NCI-H1694 treated with DMSO at 0.1 percent for 48 hours (cell line): ENCODE measurements around the gene MGMT.
A peak's percentile ranks its signal among the peaks of the same experiment; 100 is the strongest.

Source experiments
- DNase-seq: peaks from one replicate; lab custom pipeline; 2025; lab: John Stamatoyannopoulos, UW

MGMT gene

DNA sequence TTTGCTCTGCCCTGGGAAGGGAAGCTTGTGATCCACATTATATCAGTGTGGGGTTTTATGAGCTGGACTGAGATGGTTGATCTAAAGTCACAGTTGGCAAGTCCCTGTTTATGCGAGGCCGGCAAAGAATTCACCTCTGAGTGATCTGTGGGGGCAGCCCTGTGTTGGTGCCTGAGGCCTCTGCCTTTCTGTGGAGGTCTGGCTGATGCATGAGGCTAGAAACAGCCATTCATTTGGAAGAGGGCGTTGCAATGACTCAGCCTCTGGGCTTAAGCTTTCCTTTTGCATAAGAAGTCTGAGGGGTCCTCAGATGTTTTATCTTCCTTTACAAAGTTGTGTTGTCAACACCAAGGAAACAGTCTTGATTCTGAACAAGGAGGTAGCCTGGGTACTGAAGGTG is 126.9 kb downstream of the MGMT start:
- no peak for DNase-seq

- no peak for DNase-seq
Observed at GRCh38 chr10:129594811-129595210, 127.8 kb downstream of the MGMT start.

DNA sequence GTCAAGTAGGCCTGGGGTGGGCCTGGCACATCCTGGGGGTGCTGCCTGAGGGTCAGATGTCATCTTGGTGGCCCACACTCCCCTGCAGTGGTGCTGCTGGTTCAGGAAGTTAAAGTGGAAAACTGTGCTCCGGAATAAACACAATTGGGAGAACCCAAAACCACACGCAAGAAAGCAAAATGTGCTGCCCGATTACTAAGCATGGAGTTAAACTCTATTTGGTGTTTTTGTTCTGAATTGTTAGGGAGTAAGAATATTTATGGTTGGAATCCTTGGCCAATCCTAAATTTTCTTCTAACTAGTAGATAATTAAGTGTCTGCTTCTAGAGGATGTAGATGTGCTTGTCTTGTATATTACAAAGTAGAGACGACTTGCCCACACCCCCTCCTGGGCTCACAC is 131.4 kb downstream of the MGMT start:
- DNase-seq: no peak

- DNase-seq: no peak
Observed at GRCh38 chr10:129599160-129599559, 132.1 kb downstream of the MGMT start.

GRCh38 chr10:129601737-129602136 is 134.7 kb downstream of the MGMT start:
- no peak for DNase-seq

DNA sequence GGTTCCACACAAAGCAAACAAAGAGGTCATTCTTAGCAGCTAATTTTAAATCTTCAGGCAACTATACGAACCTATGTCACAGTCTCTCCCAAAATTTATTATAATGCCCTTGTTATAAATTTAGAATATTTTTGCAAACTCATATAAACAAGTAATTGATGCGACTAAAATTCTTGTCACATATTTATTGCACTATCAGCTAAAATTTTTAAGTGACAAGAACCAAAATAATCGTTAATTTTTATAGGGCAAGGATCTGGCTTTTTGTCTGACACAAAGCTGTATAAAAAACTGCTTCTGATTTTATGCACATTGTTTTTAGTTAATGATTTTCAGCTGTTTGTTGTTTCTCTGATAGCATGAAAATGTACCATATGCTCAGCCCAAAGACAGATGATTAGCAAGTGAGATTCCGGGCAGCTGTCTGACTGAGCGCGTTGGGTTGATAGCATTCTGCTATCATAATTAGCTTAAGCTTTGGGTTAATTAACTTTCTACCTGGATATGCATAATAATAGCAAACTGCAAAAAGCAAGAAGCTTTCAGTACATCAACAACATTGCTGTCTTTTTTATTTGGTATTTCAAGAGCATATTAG is 136.0 kb downstream of the MGMT start:
- DNase-seq: peak; percentile 8

DNA sequence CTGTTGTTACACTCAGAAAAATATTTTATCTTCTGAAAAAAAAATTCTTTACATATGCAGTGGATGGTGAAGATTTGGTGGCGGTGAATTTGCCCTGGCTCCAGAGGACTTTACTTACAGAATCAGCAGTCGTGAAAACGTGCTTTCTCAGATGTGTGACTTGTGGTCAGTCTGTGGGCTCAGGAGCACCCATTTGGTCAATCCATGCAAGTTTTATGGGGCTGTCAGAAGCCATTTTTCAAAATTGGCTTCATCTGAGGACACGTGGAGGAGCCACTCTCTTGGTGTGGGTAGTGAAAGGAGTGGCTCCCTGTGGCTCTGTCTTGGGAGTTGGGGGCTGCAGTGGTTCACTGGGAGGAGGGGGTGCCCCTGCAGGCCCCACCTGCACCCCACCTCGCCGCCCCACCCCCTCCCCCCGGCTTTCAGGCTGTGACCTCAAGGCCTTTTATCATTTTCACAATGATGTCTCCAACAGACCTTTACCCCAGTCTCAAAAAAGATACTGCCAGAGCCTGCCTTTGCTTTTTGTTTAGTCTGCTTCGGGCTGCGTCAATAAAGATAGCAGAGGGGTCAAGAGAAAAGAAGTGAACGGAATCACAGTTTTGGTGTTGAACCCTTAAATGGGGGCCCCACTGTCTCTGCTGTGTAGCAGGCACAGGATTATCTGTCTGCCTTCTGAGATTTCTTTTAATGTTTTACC is 137.4 kb downstream of the MGMT start:
- DNase-seq: no peak

GRCh38 chr10:129605266-129605985 is 138.4 kb downstream of the MGMT start:
- DNase-seq: no peak

DNA sequence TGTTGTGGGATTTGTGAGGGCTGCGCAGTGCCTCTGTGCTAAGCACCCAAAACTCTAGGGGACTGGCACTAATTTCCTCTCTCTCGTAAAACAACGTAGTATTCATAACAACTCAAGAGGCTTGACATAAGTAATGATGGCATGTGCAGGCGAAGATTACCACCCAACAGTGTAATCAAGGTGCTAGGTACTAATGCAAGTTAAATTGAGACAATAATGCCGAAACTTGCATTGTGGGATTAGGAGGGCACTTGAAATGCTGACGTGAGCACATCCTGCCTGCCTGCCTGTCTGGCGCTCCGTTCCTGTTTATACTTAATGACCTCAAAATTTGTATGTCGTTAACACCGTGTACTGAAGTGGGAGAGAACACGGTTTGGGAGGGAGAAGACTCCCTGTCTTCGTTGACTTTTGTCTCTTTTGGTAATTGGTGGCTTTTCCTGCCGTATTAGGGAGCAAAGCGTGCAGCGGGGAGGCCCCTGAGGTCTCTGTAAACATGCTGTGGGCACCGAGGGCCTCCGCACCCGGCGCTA is 139.0 kb downstream of the MGMT start:
- DNase-seq: no peak

DNA sequence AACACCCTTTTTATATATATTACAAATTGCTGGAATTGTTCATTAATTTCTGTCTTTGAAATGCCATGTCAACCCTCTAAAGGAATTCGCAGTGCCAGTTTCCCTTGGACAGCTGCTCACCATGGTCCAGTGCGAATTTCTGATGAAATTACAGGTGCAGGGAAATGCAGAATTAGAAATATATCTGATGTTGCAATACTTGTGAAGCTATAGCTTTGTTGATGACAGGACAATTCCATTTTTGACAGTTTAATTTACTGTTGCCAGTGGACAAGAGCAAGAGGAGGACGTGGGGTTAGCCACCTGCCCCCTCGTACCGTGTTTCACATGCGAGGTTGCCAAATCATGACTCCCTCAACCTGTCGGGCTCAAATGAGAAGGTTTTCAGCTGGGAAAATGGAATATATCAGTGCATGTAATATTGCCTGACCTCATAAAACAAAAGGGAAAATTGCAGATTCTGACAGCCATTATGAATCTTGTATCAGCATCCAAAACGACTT is 140.6 kb downstream of the MGMT start:
- no peak for DNase-seq

GRCh38 chr10:129608653-129609052 is 141.6 kb downstream of the MGMT start:
- DNase-seq: no peak

GRCh38 chr10:129609551-129609950 is 142.5 kb downstream of the MGMT start:
- DNase-seq: no peak

GRCh38 chr10:129612481-129613109 is 145.6 kb downstream of the MGMT start:
- no peak for DNase-seq

DNA sequence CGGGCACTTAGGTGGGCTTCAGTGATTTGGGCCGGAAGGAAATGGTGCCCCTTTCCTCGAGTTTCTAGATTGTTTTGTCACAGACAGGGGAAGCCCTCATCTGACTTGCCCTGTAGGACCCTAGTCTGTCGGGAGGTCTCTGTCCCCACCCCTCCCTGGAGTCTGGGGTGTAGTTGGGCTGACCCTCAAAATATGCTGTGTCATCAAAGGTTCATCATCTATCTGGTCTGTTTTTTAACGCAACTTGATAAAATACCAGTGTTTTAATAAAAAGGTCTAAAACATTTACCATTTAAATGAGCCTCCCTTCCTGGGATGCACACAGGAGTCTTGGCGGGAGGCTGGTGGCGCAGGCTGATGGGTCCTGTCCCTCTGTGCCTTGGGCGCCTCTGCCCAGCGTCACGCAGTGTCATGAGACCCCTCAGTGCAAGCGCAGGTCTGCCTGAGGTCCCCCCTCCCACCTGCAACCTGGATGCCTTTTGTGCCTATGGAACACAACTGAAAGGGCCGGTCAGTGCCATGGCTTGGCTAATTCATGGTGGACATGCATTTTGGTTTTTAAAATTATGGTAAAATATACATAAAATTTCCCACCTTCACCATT is 146.4 kb downstream of the MGMT start:
- no peak for DNase-seq

GRCh38 chr10:129614341-129614740 is 147.3 kb downstream of the MGMT start:
- no peak for DNase-seq

DNA sequence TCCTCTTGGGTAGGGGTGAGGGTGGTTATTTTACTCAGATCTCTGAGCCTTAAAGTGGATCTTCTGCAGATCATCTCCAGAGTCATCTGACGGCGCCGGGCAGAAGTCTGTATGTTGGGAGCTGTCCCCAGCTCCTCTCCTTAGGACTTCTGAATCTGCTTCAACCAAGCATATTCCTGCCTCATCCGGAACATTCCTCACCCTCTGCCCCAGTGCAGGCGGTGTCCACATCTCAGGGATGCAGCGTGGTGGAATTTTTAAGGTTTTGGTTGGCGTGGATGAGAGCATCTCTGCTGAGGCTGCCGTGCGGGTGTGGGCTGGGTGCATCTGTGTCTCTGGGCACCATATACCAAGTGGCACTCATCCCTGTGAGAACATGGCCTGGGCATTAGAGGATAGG is 148.3 kb downstream of the MGMT start:
- DNase-seq: no peak

DNA sequence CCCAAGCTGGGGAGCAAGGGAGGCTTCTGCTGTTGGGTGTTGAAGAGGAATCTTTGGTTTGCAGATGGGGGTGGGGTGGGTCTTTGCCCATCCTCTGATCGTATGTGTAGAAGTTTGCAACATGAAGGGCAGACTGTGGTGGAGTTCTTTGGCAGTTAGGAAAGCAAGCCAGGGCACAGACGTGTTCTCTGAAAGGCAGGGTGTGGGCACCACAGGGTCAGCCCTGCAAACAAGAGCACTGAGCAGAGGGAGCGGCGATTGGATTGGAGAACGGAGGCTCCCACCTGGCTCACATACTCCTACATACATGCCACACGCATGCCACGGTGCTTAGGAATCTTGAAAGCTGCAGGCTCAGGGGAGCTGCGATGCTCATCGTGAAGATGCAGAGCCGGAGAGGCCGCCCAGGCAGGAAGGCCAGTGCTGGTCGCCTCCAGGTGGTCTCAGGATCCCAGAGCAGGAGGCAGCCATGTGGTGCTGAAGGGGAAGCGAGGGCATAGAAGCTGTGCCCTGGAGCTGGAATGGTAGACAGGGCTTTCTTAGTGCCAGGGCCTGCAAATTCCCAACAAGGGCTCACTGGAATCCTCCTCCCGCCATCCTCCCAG is 149.0 kb downstream of the MGMT start:
- no peak for DNase-seq

DNA sequence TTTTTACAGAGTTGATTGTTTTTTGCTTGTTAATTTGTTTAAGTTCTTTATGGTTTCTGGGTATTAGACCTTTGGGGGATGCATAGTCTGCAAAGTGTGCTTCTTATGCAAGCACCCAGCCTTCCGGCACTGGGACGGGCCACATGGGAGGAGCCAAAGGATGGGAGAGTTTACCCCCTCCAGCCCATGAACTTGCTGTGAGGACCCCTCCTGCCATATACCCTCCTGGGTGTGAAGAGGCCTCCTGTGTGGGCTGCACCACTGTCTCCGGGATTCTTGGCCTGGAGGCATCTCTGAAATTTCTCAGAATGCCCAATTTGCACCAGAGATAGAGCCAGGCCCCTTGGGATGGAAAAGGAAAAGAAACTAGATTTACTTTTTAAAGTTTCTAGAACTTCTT is 150.7 kb downstream of the MGMT start:
- no peak for DNase-seq

DNA sequence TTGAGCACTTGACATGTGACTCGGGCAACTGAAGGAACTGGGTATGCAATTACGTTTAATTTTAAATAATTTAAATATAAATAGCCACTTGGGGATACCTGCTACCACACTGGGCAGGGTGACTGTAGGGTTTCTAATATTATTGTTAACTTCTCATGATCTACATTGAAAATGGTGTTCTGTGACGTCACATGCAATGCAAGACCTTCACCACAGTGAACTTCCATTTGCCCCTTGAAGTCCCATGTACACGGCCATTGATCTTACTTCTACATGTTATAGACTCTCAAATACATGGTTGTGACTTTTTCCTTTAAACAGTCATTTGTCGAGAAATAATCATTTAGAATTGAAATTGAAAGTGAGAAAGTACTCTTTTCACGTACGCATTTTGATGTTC is 154.0 kb downstream of the MGMT start:
- DNase-seq: no peak

GRCh38 chr10:129621693-129622092 is 154.7 kb downstream of the MGMT start:
- DNase-seq: no peak

GRCh38 chr10:129622291-129622690 is 155.2 kb downstream of the MGMT start:
- DNase-seq: no peak

DNA sequence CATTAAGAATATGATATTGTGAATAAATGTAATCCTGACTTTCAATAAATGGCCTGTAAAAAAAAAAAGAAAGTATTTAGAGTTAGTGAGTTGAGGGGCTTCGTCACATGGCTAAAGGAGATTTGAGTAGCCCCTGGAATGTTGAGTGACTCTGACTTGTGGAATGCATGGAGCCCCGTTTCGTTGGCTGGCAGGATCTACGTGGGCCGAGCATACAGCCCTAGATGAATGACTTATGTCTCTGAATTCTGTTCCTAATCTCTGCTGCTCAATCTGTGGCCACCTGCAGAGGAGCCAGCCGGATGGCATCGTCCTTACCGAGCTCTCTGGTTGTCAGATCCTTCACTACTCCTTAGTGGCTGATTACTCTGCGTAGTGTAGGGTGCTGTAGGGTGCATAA is 155.7 kb downstream of the MGMT start:
- no peak for DNase-seq
